T-cell (primary cell): ENCODE data around the gene CCDC61. TPM values are rescaled to one million over a fixed set of nuclear protein-coding genes. Genes with fewer than 3 reads are reported as not detected.

ENCODE experiments used
- ATAC-seq, 4 experiments: fragments of 200-7000 bp in 3 of 4; fragments of 150-1000 bp in 1 of 4; cut with Tn5 transposase; replicated peaks in 1 of 4; 1 replicate in 3 of 4; 2 replicates in 1 of 4; pipeline ENCODE4 v1.10.0; 2021; ENCODE audit warnings: moderate library complexity in 3 of 4, mild to moderate bottlenecking in 2 of 4, moderate number of reproducible peaks in 1 of 4
- CTCF ChIA-PET, 2 donors: fragments of 300-600 bp; sonication (Branson Sonifier 250); formaldehyde crosslinking; loops; one replicate each; lab custom pipeline; 2022; ENCODE audit warnings: antibody characterized with exemption in 2 of 2; lab: Charles Lee
- POLR2A ChIA-PET, 2 donors: fragments of 300-600 bp; sonication (Branson Sonifier 250); formaldehyde crosslinking; loops; one replicate each; lab custom pipeline; 2022; ENCODE audit warnings: antibody characterized with exemption in 2 of 2; lab: Charles Lee
- DNase-seq, 35 experiments: peaks; one replicate each; pipeline versions ENCODE4 v3.0.0 to v3.0.0-alpha.2; 2013 to 2023
- H3K27ac ChIP-seq: one replicate; pipeline ENCODE4 v1.5.1; 2013; ENCODE audit warnings: low read length
- H3K27me3 ChIP-seq, 2 experiments: replicated peaks in 1 of 2; 1 replicate in 1 of 2; 2 replicates in 1 of 2; pipeline versions ENCODE4 v1.6.1 to v1.7.0; 2013; ENCODE audit warnings: low read length in 1 of 2, mixed read lengths in 1 of 2; ENCODE audit not compliant: control insufficient read depth in 2 of 2, insufficient read depth in 2 of 2; ENCODE audit errors: extremely low read depth in 1 of 2
- H3K36me3 ChIP-seq, 2 donors: 1 replicate in 1 of 2; 2 replicates in 1 of 2; pipeline versions ENCODE4 v1.6.1 to v1.7.0; 2013; ENCODE audit warnings: low read length in 1 of 2; ENCODE audit not compliant: control insufficient read depth in 2 of 2, insufficient read depth in 1 of 2; ENCODE audit errors: extremely low read depth in 1 of 2
- H3K4me1 ChIP-seq, 2 experiments: 1 replicate in 1 of 2; 2 replicates in 1 of 2; pipeline versions ENCODE4 v1.6.1 to v1.7.0; 2013; ENCODE audit warnings: low read length in 2 of 2, mixed read lengths in 1 of 2; ENCODE audit not compliant: insufficient read depth in 2 of 2, control insufficient read depth in 1 of 2; ENCODE audit errors: extremely low read depth in 1 of 2
- H3K4me3 ChIP-seq, 2 donors: 1 replicate in 1 of 2; 2 replicates in 1 of 2; pipeline versions ENCODE4 v1.5.1 to v1.7.0; 2013; ENCODE audit warnings: mild to moderate bottlenecking in 2 of 2, low read length in 1 of 2, moderate library complexity in 1 of 2; ENCODE audit not compliant: control insufficient read depth in 1 of 2; ENCODE audit errors: extremely low read depth in 1 of 2
- H3K9me3 ChIP-seq: 2 replicates; pipeline ENCODE4 v1.7.0; 2013
- H3K27ac Mint-ChIP-seq, 2 donors: one replicate each; pipeline ENCODE4 v1.8.0; 2020 to 2021; ENCODE audit warnings: mild to moderate bottlenecking in 2 of 2, mixed read lengths in 2 of 2
- H3K27me3 Mint-ChIP-seq, 2 donors: one replicate each; pipeline ENCODE4 v1.8.0; 2021 to 2022; ENCODE audit warnings: mixed read lengths in 2 of 2
- H3K36me3 Mint-ChIP-seq: one replicate; pipeline ENCODE4 v1.8.0; 2021; ENCODE audit warnings: mixed read lengths
- H3K4me1 Mint-ChIP-seq, 3 donors: one replicate each; pipeline ENCODE4 v1.8.0; 2020 to 2022; ENCODE audit warnings: mixed read lengths in 3 of 3, mild to moderate bottlenecking in 1 of 3
- H3K4me3 Mint-ChIP-seq, 3 donors: one replicate each; pipeline ENCODE4 v1.8.0; 2020 to 2022; ENCODE audit warnings: mild to moderate bottlenecking in 3 of 3, mixed read lengths in 3 of 3, moderate library complexity in 3 of 3
- H3K9me3 Mint-ChIP-seq, 3 donors: one replicate each; pipeline ENCODE4 v1.8.0; 2020 to 2022; ENCODE audit warnings: mixed read lengths in 3 of 3
- WGBS: methylation state at CpG from one replicate; pipeline ENCODE4 v1.1.5; 2013; ENCODE audit warnings: missing lambda C conversion rate; ENCODE audit not compliant: insufficient coverage; 5-methylcytosine and 5-hydroxymethylcytosine counted together
- total RNA-seq, 35 experiments: library from RNA in 6 of 35; stranded (reverse) in 6 of 35; fragments of 120-200 nt in 1 of 35; gene quantifications; one replicate each; pipeline versions ENCODE4 v1.2.1 to v1.2.4 and lab custom pipeline; 2013 to 2026

CCDC61 gene
- total RNA-seq, 5 donors from 2014 or later (not counting 1 experiment from before 2014, with no cell fraction given): 18.3 to 42.9 (median 39.4) TPM

- peaks cover 5 to 47% of the 10 kb centered on the region in 2 experiments for H3K27me3 ChIP-seq
- Mint-ChIP-seq H3K4me1 (no peaks in the 10 kb centered on the region), H3K27me3 (peaks cover 28 to 67% of the 10 kb centered on the region in 2 donors), H3K27ac (no peak overlapping the region), H3K4me3 (no peak overlapping the region), H3K36me3 (peaks cover 3% of the 10 kb centered on the region), H3K9me3 (no peaks in the 10 kb centered on the region)
- no peaks in the 10 kb centered on the region for H3K36me3 ChIP-seq
- no peaks in the 10 kb centered on the region for H3K4me1 ChIP-seq
- ATAC-seq (no peak), DNase-seq (no peak)
- H3K9me3 ChIP-seq: no peaks in the 10 kb centered on the region
- ChIA-PET POLR2A (no interaction called here), CTCF (no interaction called here)
- no peak overlapping the region for H3K4me3 ChIP-seq
- H3K27ac ChIP-seq: no peak overlapping the region
- WGBS: 90% methylated on average over 6 of the region's 6 CpGs
Measured at GRCh38 chr19:46040125-46040524, 44.9 kb downstream of the CCDC61 start.

DNA sequence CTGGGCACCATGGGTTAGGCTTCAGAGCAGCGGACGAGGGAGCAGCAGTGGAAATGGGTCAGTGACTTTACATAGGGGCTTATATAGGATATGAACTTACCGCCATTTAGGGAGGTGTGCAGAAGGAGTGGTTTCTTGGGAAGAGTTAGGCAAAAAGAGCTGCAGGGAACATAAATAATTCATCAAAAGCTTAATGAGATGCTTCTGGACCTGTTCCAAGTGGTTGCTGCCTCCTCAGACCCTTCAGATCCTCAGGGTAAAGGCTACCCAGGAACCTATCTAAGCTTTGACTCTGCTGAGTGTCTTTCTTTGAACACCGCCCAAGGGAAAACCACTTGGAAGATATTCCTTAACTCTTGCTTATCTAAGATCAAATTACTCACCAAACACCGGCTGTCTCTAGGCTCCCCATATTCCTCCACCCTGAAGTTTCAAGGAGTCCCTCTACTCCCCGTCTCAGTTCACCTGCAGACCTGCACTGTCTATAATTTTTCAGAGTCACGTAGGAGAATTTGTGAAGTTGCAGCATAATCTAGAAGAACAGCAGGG is 45.8 kb downstream of the CCDC61 start, which contains the start of gene IGFL4:
TSS of gene IGFL4 (minus strand) at position 51 of the 549 bp plus-strand sequence. CDS start at position 11, 40 bp downstream.
- no peak for ATAC-seq
- peaks cover 33 to 69% of the 10 kb centered on the region in 2 donors for H3K27me3 Mint-ChIP-seq

DNA sequence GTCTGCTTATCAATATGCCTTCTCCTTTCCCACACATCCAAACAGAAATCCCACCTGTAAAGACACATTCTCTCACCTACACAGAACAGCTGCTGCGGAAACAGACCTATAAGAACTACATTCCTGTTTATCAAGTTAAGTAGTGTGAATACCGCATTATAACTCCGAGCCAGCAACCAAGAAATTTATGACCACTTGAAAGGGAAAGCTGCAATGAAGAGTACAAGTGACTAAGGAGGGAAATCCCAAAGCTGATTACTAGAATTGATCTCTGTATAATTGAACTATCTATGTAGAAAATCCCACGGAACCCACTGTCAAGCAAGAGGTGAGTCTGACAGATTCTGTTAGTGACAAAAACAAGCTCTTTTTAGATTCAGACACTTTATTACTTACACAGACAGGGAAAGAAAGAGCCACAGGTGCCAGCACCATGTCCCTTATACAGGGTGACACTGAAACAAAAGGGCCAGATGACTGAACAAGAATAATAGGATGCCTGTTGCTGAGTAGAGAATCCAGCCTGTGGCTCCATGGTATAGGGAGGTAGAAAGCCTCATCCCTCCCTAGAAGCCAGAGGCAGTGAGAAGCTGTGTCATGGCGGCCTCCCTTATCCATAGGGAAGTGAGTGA is 47.1 kb downstream of the CCDC61 start:
- Histone ChIP-seq H3K27me3 (peaks cover 5 to 40% of the 10 kb centered on the region in 2 experiments), H3K27ac (no peak overlapping the region), H3K36me3 (no peaks in the 10 kb centered on the region), H3K4me3 (no peak overlapping the region), H3K9me3 (no peaks in the 10 kb centered on the region), H3K4me1 (no peaks in the 10 kb centered on the region)
- CTCF ChIA-PET: interaction anchor here in 1 of 2 donors (1.0 kb wide), 1 partner anchor 9 kb away, joined by 4 read pairs; no protein-coding TSS in a partner anchor
- DNase-seq (no peak), ATAC-seq (no peak)
- no CpG with 5 or more reads among the region's 5 CpGs for WGBS
- POLR2A ChIA-PET: no interaction called here
- Mint-ChIP-seq H3K27me3 (peaks cover 37 to 67% of the 10 kb centered on the region in 2 donors), H3K27ac (no peak overlapping the region), H3K4me1 (no peaks in the 10 kb centered on the region), H3K9me3 (peaks cover 0 to 5% (median 0%) of the 10 kb centered on the region in 3 donors), H3K4me3 (no peak overlapping the region), H3K36me3 (peaks cover 3% of the 10 kb centered on the region)

More for the DNA sequence above, 45.8 kb downstream of the CCDC61 start, which contains the start of gene IGFL4:
- H3K27ac ChIP-seq: no peak within 1 kb of the TSS
- DNase-seq: no peak
- Mint-ChIP-seq H3K27ac (no peak within 1 kb of the TSS), H3K9me3 (peaks cover 0 to 5% (median 0%) of the 10 kb centered on the region in 3 donors), H3K36me3 (peaks cover 3% of the 10 kb centered on the region), H3K4me1 (no peaks in the 10 kb centered on the region), H3K4me3 (no peak within 1 kb of the TSS)
- no peaks in the 10 kb centered on the region for H3K4me1 ChIP-seq
- H3K36me3 ChIP-seq: no peaks in the 10 kb centered on the region
- H3K9me3 ChIP-seq: no peaks in the 10 kb centered on the region
- no peak within 1 kb of the TSS for H3K4me3 ChIP-seq
- peaks cover 5 to 42% of the 10 kb centered on the region in 2 experiments for H3K27me3 ChIP-seq
- CTCF ChIA-PET: interaction anchor here in 1 of 2 donors (0.6 kb wide), 1 partner anchor 482 kb away, joined by 3 read pairs; no protein-coding TSS in a partner anchor
- 79% methylated on average over 5 of the region's 7 CpGs for WGBS
- POLR2A ChIA-PET: no interaction called here

DNA sequence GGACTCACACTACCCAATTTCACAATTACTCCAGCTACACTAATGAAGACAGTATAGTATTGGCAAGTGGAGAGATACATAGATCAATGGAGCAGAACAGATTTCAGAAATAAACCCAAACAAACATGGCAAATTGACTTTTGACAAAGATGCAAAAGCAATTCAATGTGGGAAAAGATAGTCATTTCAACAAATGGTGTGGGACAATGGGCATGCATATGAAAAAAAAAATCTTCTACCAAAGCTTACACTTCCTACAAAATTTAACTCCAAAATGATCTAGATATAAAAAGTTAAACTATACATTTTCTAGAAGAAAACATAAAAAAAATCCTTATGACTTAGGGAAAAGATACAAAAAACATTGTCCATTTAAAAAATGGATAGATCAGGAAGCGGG is 48.3 kb downstream of the CCDC61 start:
- no peak overlapping the region for H3K27ac Mint-ChIP-seq
- peaks cover 47 to 79% of the 10 kb centered on the region in 2 donors for H3K27me3 Mint-ChIP-seq
- Histone ChIP-seq H3K27me3 (peaks cover 5 to 38% of the 10 kb centered on the region in 2 experiments), H3K36me3 (no peaks in the 10 kb centered on the region), H3K4me1 (no peaks in the 10 kb centered on the region), H3K27ac (no peak overlapping the region), H3K4me3 (no peak overlapping the region), H3K9me3 (no peaks in the 10 kb centered on the region)
- H3K4me1 Mint-ChIP-seq: no peaks in the 10 kb centered on the region
- H3K4me3 Mint-ChIP-seq: no peak overlapping the region
- ChIA-PET POLR2A (no interaction called here), CTCF (no interaction called here)
- peaks cover 3% of the 10 kb centered on the region for H3K36me3 Mint-ChIP-seq
- WGBS: no CpG with 5 or more reads among the region's 1 CpG
- ATAC-seq (no peak), DNase-seq (no peak)
- peaks cover 0 to 5% (median 0%) of the 10 kb centered on the region in 3 donors for H3K9me3 Mint-ChIP-seq

GRCh38 chr19:46049597-46049996 is 54.3 kb downstream of the CCDC61 start:
- no peak overlapping the region for H3K27ac ChIP-seq
- Mint-ChIP-seq H3K9me3 (peaks cover 0 to 5% (median 0%) of the 10 kb centered on the region in 3 donors), H3K4me1 (no peaks in the 10 kb centered on the region), H3K4me3 (no peak overlapping the region), H3K27ac (no peak overlapping the region), H3K27me3 (peaks cover 50 to 77% of the 10 kb centered on the region in 2 donors), H3K36me3 (no peaks in the 10 kb centered on the region)
- peaks cover 0 to 16% of the 10 kb centered on the region in 2 experiments for H3K27me3 ChIP-seq
- DNase-seq: no peak
- no peaks in the 10 kb centered on the region for H3K36me3 ChIP-seq
- POLR2A ChIA-PET: no interaction called here
- CTCF ChIA-PET: no interaction called here
- no peaks in the 10 kb centered on the region for H3K4me1 ChIP-seq
- no peak overlapping the region for H3K4me3 ChIP-seq
- WGBS: 58% methylated on average over 5 of the region's 7 CpGs
- ATAC-seq: no peak
- no peaks in the 10 kb centered on the region for H3K9me3 ChIP-seq

GRCh38 chr19:46052896-46053295 is 57.6 kb downstream of the CCDC61 start:
- Mint-ChIP-seq H3K27ac (no peak overlapping the region), H3K4me1 (no peaks in the 10 kb centered on the region), H3K36me3 (no peaks in the 10 kb centered on the region), H3K9me3 (no peaks in the 10 kb centered on the region), H3K4me3 (no peak overlapping the region), H3K27me3 (peaks cover 51 to 74% of the 10 kb centered on the region in 2 donors)
- H3K4me1 ChIP-seq: no peaks in the 10 kb centered on the region
- POLR2A ChIA-PET: no interaction called here
- no peak overlapping the region for H3K27ac ChIP-seq
- no CpG with 5 or more reads among the region's 4 CpGs for WGBS
- peaks cover 0 to 15% of the 10 kb centered on the region in 2 experiments for H3K27me3 ChIP-seq
- no peak for DNase-seq
- no peaks in the 10 kb centered on the region for H3K9me3 ChIP-seq
- H3K4me3 ChIP-seq: no peak overlapping the region
- no peak for ATAC-seq
- H3K36me3 ChIP-seq: no peaks in the 10 kb centered on the region
- CTCF ChIA-PET: no interaction called here
